NT2/D1 (cell line): ENCODE results near the gene FREM2.

ENCODE experiments used
- SUZ12 ChIP-seq: IDR thresholded peaks from 2 replicates; pipeline ENCODE4 v1.6.1; 2011; ENCODE audit not compliant: insufficient read length, insufficient read depth; ENCODE audit errors: extremely low read depth
- ZNF274 ChIP-seq: IDR thresholded peaks from 2 replicates; pipeline ENCODE4 v1.6.1; 2011; ENCODE audit warnings: mild to moderate bottlenecking, low read depth, low read length

DNA sequence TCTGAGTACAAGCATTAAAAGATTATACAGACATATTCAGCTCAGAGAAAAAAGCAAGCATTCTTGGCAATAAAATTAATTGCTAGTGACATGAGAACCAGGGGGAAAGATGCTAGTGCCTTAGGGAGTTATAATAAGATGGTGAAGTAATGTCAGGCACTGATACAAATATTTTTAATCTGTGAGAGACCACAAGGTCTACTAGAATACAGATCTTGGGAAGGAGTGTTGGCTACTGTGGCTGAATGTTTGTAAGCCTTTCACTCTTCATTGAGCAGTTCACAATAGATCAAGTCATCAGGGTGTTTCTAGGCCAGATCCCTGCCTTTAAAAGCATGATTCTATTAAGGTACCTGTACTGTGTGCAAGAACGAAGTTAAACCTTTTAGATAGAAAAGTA is 16.4 kb downstream of the FREM2 start:
- TF ChIP-seq ZNF274, result no peak
- TF ChIP-seq SUZ12, result no peak
